Stimulated activated CD4-positive, alpha-beta T cell treated with anti-CD3 and anti-CD28 coated beads, Interleukin-4, amount 100 ng/mL, for 24 hours (primary cell): ENCODE measurements around the gene CBR3.

ENCODE experiments used
- DNase-seq: peaks from one replicate; pipeline ENCODE4 v3.0.0-alpha.2; 2020

The CBR3 gene

DNA sequence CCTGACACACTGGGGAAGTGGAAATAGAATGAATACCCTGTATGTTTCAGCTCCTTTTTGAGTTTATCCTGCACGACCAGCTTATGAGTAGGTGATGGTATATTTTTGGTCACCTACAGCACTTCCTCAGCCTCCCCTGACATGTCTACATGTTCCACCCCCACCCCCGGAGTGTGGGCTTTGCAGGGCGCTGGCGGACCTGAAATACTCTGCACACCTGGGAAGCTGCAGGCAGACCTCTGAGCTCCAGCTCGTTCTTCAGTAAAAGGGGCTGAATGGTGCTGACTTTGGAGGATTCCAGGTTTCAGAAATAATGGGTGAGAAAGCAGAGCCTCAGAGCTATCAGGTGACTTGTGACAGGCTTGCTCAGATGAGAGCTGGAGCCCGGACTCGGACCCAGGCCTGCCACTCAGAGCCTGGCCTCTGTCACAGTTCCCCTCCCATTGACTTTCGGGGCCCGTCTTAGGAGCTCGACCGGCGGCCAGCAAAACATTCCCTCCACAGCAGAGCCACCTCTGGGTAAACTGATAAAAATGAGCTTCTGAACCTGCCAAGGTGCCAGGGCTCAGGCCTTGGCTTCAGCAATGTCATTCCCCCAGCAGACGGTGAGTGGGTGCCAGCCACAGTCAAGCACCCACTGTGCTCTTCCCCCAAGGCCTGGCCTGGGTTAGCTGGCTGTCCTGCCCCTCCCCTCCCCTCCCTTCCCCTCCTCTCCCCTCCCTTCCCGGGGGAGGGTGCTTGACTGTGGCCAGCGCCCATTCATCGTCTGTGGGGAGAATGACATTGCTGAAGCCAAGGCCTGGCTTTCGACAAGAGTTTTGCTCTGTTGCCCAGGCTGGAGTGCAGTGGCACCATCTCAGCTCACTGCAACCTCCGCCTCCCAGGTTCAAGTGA, 51.9 kb downstream of the CBR3 start:
- DNase-seq, result no peak

DNA sequence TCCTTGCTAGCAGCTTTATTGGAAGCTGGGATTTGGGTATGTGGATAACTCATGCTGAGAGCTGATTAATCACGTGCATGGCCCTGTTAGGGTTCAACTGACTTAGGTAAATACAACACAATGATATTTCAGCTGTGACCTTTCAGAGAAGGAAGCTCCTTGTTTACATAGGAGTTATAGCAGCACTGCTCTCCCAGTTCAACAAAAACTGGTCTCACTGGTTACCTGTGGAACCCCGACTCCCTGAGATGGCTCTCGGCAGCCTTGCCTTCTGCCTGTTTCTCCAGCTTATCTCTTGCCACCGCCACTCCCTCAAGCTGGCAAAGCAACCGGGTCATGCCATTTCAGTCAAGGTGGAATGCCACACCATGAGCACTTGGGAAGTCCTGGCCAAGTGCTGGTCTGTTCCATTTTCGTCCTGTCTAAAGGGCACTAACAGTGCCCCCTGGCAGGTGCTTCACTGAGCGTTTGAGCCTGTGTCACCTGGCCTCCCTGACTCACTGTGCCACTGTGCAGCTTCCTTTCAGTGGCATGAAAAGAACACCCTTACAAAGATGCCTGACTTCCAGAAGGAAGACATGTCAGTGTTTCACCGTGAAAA, 53.3 kb downstream of the CBR3 start:
- DNase-seq, result no peak

DNA sequence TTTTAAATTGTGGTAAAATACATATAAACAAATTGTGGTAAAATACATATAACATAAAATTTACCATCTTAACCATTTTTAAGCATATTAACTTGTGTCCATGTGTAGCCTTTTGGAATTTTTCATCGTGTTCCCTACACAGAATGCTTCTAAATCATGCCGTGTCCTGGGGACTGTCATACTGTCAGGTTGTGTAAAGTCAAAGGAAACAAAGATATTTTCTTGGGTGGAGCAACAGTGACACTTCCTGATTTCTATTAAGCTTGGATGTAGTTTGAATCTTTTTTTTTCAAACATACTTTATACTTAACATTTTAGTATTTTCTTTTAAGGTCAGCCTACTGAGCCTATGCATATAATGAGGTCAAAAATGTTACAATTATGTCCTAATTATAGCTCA, 54.1 kb downstream of the CBR3 start:
- DNase-seq, result no peak

DNA sequence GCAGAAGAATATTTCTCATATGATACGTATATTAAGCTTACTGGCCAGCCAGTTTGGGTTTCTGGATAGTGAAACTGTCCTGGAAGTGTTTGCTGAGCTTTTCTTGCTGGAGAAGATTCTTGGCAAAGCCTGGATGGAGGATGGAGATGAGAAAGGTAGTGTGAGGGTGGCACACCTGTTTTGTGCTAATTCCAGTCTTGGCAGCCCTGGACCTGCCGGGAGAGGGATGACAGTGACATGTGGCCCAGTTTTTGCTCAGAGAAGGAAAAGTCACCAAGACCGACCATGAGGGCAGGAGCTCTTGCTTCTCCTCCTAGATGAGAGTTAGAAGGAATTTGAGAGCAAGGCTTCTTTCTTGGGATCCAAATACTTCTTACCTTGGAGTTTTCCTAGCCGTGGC, 55.9 kb downstream of the CBR3 start:
- DNase-seq, result no peak

DNA sequence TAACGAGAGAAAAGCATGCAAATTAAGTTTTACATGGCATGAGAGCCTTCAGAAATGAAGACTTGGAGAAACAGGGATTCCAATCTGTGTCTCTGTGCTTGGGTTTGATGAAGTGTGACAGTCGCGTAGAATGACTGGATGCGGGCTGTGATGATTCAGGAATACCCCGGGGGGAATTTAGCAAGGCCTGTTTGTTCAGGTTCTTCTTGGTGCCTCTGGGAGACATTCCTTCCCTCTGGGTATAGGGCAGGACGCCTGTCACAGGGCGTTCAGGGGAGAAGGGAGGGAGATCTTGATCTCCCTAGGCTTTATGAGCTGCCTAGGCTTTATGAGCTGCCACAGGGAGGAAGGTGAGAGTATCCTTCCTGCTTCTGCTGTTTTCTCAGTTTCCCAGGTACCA, 58.3 kb downstream of the CBR3 start:
- no peak for DNase-seq

DNA sequence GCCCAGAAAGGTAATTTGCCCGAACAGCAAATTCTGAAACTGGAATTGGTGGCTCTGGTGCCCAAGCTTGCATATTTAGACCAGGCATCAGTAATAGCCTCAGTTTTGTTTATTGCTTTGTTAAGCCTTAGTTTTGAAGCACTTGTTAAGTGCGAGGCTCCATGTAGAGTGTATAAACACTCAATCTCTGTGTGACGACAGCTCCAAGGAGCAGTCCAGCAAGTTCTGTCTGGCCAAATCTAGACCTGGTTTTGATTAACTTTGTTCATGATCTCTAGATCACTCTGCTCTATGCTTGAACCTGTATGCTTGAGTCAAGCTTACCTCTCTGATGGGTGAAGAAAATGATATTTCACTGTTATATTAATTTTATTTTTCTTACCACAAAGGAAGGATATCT, 59.1 kb downstream of the CBR3 start:
- no peak for DNase-seq

DNA sequence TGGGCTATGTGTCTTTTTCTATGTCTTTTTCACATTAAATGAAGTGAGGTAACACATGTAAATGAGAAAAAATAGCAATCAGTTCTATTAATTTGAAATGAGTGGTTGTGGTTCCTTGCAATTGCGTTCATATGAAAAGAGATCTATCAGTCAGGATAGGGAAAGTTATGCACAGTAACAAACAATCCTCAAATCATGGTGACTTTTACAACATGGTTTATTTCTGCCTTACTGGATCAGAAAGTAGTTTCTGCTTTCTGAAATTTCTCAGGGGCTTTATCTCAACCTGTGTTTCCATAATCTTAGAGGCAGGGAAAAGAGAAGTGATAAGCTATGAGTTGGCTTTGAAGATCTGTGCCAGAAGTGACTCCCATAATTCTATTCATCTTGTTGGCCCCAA, 60.7 kb downstream of the CBR3 start:
- DNase-seq, result no peak
